GM08714 (cell line): ENCODE data around the gene DCDC2.
"Not testable (repeated sequence)": the region's sequence is repeated elsewhere in the genome, so short reads cannot be mapped to it uniquely, and the experiment has no call there.

Source experiments
- H3K4me3 ChIP-seq: fragments of 200-500 bp; sonication (Bioruptor generic); 2 replicates; pipeline ENCODE4 v1.5.1; 2014; ENCODE audit warnings: mild to moderate bottlenecking, low read length, inconsistent platforms
- ZNF274 ChIP-seq: IDR thresholded peaks from 2 replicates; pipeline ENCODE4 v1.6.1; 2012; ENCODE audit warnings: mild to moderate bottlenecking, low read depth, low read length

Gene DCDC2

GRCh38 chr6:24148154-24148570, 209.7 kb downstream of the DCDC2 start:
- no peak for TF ChIP-seq ZNF274
- no peak overlapping the region for H3K4me3 ChIP-seq

GRCh38 chr6:24147511-24148153, 210.2 kb downstream of the DCDC2 start:
- H3K4me3 ChIP-seq = no peak overlapping the region
- no peak for TF ChIP-seq ZNF274

- H3K4me3 ChIP-seq = no peak overlapping the region
- no peak for TF ChIP-seq ZNF274
Measured at GRCh38 chr6:24146871-24147270, 211.0 kb downstream of the DCDC2 start.

GRCh38 chr6:24145690-24146131, 212.1 kb downstream of the DCDC2 start:
- H3K4me3 ChIP-seq = no peak overlapping the region
- TF ChIP-seq ZNF274 = no peak

GRCh38 chr6:24142733-24143132, 215.1 kb downstream of the DCDC2 start:
- H3K4me3 ChIP-seq = not testable (repeated sequence)

GRCh38 chr6:24140591-24140990, 217.3 kb downstream of the DCDC2 start:
- H3K4me3 ChIP-seq = no peak overlapping the region
- TF ChIP-seq ZNF274 = no peak

GRCh38 chr6:24139639-24140038, 218.2 kb downstream of the DCDC2 start:
- no peak overlapping the region for H3K4me3 ChIP-seq
- no peak for TF ChIP-seq ZNF274

- no peak for TF ChIP-seq ZNF274
- H3K4me3 ChIP-seq = no peak overlapping the region
Measured at GRCh38 chr6:24139080-24139479, 218.8 kb downstream of the DCDC2 start.

GRCh38 chr6:24131751-24132150, 226.1 kb downstream of the DCDC2 start:
- no peak overlapping the region for H3K4me3 ChIP-seq
- no peak for TF ChIP-seq ZNF274

- H3K4me3 ChIP-seq = no peak overlapping the region
- no peak for TF ChIP-seq ZNF274
Measured at GRCh38 chr6:24127316-24127715, 230.5 kb downstream of the DCDC2 start.

- no peak overlapping the region for H3K4me3 ChIP-seq
- TF ChIP-seq ZNF274 = no peak
Measured at GRCh38 chr6:24126586-24127192, 231.2 kb downstream of the DCDC2 start.

GRCh38 chr6:24125980-24126379, 231.9 kb downstream of the DCDC2 start, which contains the start of gene NRSN1:
Gene NRSN1 (plus strand): TSS chr6:24126215. CDS start chr6:24134328, 8,113 bp downstream.
- no peak within 1 kb of the TSS for H3K4me3 ChIP-seq
- TF ChIP-seq ZNF274 = no peak

GRCh38 chr6:24122139-24122538, 235.7 kb downstream of the DCDC2 start:
- TF ChIP-seq ZNF274 = no peak
- no peak overlapping the region for H3K4me3 ChIP-seq
